Measurements from ENCODE around the gene TEX38.
"Not testable (repeated sequence)": the region's sequence is repeated elsewhere in the genome, so short reads cannot be mapped to it uniquely, and the experiment has no call there.

TEX38 gene

GRCh38 chr1:46718340-46718726 is 46.7 kb downstream of the TEX38 start:
- Histone ChIP-seq H3K9me3 (ENCODE audit: control insufficient read depth, insufficient read depth, low read length) (no peaks in the 10 kb centered on the region), H3K36me3 (ENCODE audit: control insufficient read depth, insufficient read depth, low read length) (peaks cover 4% of the 10 kb centered on the region), H3K27me3 (ENCODE audit: control insufficient read depth, insufficient read depth, low read length) (peaks cover 2% of the 10 kb centered on the region), H3K9ac (ENCODE audit: low read depth, low read length) (peak overlapping the region; percentile 81), H3K4me3 (ENCODE audit: low read depth, low read length) (peak overlapping the region; percentile 86), H3K4me1 (ENCODE audit: control insufficient read depth, insufficient read depth, low read length) (peaks cover 15% of the 10 kb centered on the region)

DNA sequence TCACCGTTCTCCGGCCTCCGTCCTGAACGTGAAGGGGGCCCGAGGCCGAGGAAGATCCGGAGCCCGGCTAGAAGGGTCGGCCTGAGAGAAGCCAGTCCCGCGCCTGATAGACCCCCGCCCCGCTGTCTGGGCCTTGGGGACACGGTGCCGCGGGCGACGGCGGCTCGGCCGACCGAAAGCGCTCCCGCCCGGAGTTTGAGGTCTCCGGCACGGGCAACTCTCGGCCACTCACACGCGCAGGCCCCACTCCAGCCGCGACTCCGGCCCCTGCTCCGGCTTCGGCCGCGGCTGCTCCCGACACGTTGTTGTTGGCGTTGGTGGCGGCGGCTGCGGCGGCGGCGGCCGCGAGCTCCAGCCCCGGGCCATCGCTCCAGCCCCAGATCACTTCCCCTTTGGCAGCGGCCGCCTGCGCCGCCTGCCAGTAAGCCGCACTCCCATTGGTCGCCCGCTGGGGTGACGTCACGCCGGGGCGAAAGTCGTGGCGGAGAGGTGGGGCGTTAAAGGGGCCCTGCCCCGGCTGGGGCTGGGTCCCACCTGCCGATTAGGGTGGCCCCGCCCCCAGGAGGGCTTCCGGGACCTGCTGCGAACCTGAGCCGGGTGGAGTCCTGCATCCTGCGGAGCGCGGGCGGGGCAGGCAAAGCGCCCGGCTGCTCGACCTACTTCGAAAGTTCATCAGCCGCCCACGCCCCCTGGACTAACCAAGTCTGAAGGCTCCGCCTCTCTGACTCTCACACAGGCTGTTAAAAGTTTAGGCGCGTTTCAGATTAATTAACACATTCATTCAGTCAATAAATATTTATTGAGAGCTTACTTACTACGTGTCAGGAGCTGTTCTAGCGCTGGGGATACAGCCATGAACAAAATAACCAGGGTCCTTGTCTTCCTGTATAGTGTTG is 47.3 kb downstream of the TEX38 start, which contains the start of gene EFCAB14:
TSS of gene EFCAB14 (minus strand) at position 388 of the 896 bp plus-strand sequence. CDS start 1,027 bp downstream, outside the sequence.
- Histone ChIP-seq H3K4me3 (ENCODE audit: low read depth, low read length) (peak within 1 kb of the TSS; percentile 86), H3K36me3 (ENCODE audit: control insufficient read depth, insufficient read depth, low read length) (peaks cover 4% of the 10 kb centered on the region), H3K9ac (ENCODE audit: low read depth, low read length) (peak within 1 kb of the TSS; percentile 81), H3K9me3 (ENCODE audit: control insufficient read depth, insufficient read depth, low read length) (no peaks in the 10 kb centered on the region), H3K27me3 (ENCODE audit: control insufficient read depth, insufficient read depth, low read length) (peaks cover 2% of the 10 kb centered on the region), H3K4me1 (ENCODE audit: control insufficient read depth, insufficient read depth, low read length) (peaks cover 15% of the 10 kb centered on the region)

DNA sequence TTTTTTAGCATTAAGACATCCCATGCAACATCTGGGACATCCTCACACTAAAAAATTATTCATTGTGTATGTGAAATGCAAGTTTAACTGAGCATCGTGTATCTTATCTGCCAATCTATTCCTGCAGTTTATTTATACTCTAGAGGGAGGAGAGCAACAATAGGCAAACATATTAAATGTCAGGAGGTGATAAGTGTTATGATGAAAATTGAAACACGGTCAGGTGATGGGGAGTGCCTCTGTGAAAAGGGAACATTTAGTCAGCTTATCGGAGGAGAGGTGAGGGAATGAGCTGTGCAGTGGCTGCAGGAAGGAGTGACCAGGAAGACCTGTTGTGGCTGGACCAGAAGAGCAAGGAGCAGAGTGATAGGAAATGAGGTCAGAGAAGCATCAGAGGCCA is 48.0 kb downstream of the TEX38 start:
- Histone ChIP-seq H3K36me3 (ENCODE audit: control insufficient read depth, insufficient read depth, low read length) (peaks cover 4% of the 10 kb centered on the region), H3K4me3 (ENCODE audit: low read depth, low read length) (peak overlapping the region; percentile 40)

DNA sequence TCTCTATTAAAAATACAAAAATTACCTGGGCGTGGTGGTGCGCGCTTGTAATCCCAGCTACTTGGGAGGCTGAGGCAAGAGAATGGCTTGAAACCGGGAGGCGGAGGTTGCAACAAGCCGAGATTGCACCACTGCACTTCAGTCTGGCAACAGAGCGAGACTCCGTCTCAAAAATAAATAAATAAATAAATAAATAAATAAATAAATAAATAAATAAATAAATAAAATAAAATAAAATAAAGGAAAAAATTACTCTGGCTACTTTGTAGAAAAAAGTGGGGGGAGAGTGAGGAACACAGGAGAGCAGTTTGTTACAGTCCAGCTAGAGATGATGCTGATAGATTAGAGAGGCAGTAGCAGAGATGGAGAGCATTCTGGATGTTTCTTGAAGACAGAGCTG is 48.7 kb downstream of the TEX38 start:
- not testable (repeated sequence) for H3K27me3 ChIP-seq (ENCODE audit: control insufficient read depth, insufficient read depth, low read length); H3K4me3 ChIP-seq (ENCODE audit: low read depth, low read length); H3K9me3 ChIP-seq (ENCODE audit: control insufficient read depth, insufficient read depth, low read length); H3K9ac ChIP-seq (ENCODE audit: low read depth, low read length); H3K36me3 ChIP-seq (ENCODE audit: control insufficient read depth, insufficient read depth, low read length)
- H3K4me1 ChIP-seq (ENCODE audit: control insufficient read depth, insufficient read depth, low read length) = peaks cover 19% of the 10 kb centered on the region

More for the DNA sequence above, 48.0 kb downstream of the TEX38 start:
- Histone ChIP-seq H3K4me1 (ENCODE audit: control insufficient read depth, insufficient read depth, low read length) (peaks cover 15% of the 10 kb centered on the region), H3K27me3 (ENCODE audit: control insufficient read depth, insufficient read depth, low read length) (peaks cover 2% of the 10 kb centered on the region), H3K9me3 (ENCODE audit: control insufficient read depth, insufficient read depth, low read length) (no peaks in the 10 kb centered on the region), H3K9ac (ENCODE audit: low read depth, low read length) (no peak overlapping the region)

DNA sequence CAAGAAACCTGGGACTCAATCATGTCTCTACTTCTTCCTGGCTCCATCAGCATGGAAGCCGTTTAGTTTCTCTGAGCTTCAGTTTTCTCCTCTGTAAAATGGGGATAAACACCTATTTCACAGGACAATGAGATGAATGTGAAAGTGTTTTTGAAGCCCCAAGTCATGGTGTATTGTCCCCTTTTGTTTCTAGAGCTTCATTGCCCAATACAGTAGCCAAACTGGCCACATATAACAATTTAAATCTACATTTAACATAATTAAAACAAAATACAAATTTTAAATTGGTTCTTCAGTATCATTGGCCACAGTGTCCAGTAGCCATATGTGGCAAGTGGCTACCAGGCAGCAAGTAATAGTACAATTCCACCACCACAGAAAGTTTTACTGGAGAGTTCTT is 49.5 kb downstream of the TEX38 start:
- Histone ChIP-seq H3K9me3 (ENCODE audit: control insufficient read depth, insufficient read depth, low read length) (no peaks in the 10 kb centered on the region), H3K4me1 (ENCODE audit: control insufficient read depth, insufficient read depth, low read length) (peaks cover 19% of the 10 kb centered on the region), H3K9ac (ENCODE audit: low read depth, low read length) (no peak overlapping the region), H3K36me3 (ENCODE audit: control insufficient read depth, insufficient read depth, low read length) (peaks cover 4% of the 10 kb centered on the region), H3K27me3 (ENCODE audit: control insufficient read depth, insufficient read depth, low read length) (peaks cover 2% of the 10 kb centered on the region), H3K4me3 (ENCODE audit: low read depth, low read length) (no peak overlapping the region)

DNA sequence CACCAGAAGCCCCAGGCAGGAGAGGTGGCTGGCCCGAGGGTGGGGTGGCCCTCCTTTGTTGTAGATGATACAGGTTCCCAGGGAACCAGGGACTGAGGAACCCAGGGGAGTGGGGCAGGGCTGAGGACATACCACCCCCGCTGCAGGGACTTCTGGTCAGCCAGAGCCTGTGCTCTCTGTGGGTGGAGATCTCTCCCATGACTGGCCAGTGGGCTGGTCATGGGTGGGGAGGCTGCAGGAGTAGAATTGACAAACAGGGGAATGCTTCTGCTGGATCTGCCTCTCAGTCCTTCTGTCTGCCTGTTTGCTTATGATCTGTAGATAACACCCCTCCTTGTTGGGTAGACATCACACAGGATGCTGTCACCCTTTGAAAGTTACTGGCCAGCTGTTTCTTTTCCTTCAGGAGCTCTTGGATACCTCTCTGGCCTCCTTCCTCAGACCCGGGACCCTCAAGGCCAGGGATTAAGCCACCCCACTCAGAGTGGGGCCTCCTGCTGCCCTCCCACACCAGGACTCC is 50.1 kb downstream of the TEX38 start:
- Histone ChIP-seq H3K36me3 (ENCODE audit: control insufficient read depth, insufficient read depth, low read length) (peaks cover 4% of the 10 kb centered on the region), H3K4me3 (ENCODE audit: low read depth, low read length) (no peak overlapping the region), H3K9me3 (ENCODE audit: control insufficient read depth, insufficient read depth, low read length) (no peaks in the 10 kb centered on the region), H3K9ac (ENCODE audit: low read depth, low read length) (no peak overlapping the region), H3K4me1 (ENCODE audit: control insufficient read depth, insufficient read depth, low read length) (peaks cover 18% of the 10 kb centered on the region), H3K27me3 (ENCODE audit: control insufficient read depth, insufficient read depth, low read length) (peaks cover 2% of the 10 kb centered on the region)
